ENCODE data around the gene TCOF1.

- TF ChIP-seq GABPA (IDR thresholded peaks at IDR 0.05; ENCODE audit: borderline replicate concordance, insufficient read depth, low read length) (no peak), EP300 (IDR thresholded peaks at IDR 0.05; ENCODE audit: borderline replicate concordance in 1 of 2, low read depth in 2 of 2, low read length in 2 of 2) (no peak)
Observed at GRCh38 chr5:150394131-150394530, 36.6 kb downstream of the TCOF1 start.
